HG02759 (cell line): Measurements from ENCODE around the gene TMEM252.
A peak's percentile ranks its signal among the peaks of the same experiment; 100 is the strongest.

Source experiments
- ATAC-seq: cut with Tn5 transposase; IDR thresholded peaks from one replicate; pipeline ENCODE4 v1.9.1; 2021; ENCODE audit warnings: mild to moderate bottlenecking, moderate library complexity; ENCODE audit not compliant: unreplicated experiment

Gene TMEM252

DNA sequence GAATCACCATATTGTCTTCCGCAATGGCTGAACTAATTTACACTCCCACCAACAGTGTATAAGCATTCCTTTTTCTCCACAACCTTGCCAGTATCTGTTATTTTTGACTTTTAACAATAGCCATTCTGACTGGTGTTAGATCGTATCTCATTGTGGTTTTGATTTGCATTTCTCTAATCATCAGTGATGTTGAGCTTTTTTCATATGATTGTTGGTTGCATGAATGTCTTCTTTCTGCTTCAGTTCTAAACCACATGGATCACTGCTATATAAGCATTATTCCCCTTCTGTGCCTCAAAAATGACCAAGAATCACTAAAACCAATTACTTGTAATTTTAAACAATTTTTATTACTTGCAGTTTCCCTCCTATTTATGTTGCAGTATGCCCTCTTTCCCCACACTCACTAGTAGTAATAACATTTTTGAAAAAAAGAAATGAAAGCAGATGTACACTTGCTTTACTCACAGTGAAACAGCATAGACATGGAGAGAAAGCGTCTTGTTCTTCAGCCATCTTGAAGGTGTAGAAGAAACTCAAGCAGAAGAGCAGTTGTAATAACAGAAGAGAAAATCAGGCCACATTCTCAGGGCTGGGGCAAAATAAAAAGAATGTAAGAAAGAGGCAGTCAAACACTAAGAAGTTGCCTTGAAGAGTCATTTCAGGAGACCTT lies 4.5 kb upstream of the TMEM252 start:
- no peak for ATAC-seq

DNA sequence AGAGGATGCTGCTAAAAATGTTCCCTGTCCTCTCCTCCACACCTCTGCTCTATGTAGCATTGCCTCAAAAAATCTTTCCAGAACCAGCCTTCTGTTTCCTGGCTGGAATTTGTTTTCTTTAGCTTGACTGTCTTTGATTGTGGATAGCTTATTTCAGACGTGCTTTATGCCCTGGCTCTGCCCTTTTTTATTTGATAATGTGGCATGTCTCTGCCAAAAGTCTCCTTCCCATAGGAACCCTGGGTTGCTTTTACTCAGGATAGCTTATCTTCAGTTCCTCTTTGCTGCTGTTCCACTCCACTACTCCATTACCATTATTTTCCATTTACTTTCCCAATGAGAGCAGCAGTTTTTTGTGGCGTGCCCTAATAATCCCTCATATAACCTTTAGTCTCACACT lies 885 bp upstream of the TMEM252 start:
- no peak for ATAC-seq

- no peak for ATAC-seq
These were observed 2.5 kb downstream of the TMEM252 start for GRCh38 chr9:68538200-68538599.

DNA sequence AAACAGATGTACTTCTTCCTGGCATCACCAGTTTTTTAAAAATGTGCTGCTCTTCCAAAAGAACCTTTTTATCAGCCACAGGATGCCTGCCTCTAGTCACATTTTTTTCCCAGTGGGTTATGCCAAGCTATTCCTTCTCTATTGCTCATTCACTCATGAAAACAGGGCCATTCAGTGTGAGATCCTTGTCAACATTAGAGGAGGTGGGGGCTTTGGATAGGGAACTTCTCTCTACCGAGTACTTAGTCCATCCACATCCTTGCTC lies 3.1 kb downstream of the TMEM252 start:
- ATAC-seq: no peak

- ATAC-seq: no peak
These were observed 3.6 kb downstream of the TMEM252 start for GRCh38 chr9:68536876-68537615.

GRCh38 chr9:68533678-68534077 lies 7.0 kb downstream of the TMEM252 start:
- no peak for ATAC-seq

GRCh38 chr9:68532131-68532530 lies 8.6 kb downstream of the TMEM252 start:
- ATAC-seq: no peak

- no peak for ATAC-seq
These were observed 10.1 kb downstream of the TMEM252 start for GRCh38 chr9:68530618-68531017.

DNA sequence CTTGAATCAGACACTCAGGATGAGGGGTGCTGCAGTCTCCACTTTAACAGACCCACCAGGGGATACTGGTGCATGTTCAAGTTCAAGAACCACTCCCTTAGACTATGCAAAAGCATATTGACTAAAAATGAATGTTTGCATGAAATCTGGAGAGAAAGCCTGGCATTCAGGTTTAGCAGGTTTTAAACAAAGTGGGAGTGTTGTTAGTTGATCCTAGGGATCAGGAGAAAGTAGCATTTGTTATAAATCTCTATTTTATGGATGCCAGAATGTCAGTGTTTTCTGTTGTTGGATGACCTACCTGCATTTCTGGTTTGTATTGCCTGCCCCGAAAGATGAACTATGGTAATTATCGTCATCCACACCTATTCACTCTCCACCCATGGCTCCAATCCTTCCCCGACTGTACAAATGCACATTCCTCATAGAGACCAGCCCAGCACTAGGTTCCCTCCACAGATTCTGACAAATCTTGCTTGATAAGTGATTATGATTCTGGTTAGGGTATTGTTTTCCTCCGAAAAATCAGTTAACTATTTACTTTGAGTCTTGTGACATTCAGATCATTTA lies 17.2 kb downstream of the TMEM252 start:
- ATAC-seq: no peak

DNA sequence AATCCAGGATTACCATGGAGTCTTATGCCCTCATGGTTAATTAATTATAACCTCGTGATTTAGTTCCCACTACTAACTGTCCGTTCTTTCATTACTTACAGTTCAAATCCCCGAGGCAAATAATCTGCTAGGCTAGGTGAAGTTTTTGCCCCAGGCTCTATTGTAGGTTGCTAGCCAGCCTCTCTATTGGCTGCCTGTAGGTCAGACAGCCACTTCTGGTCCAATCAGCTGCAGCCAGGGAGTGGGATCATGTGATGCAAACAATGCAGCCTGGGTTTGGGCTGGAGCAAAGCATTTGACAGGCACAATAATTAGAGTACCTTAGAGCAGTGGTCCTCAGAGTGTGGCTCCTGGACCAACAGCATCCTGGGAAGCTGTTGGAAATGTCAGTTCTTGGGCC lies 17.7 kb downstream of the TMEM252 start:
- ATAC-seq: no peak

DNA sequence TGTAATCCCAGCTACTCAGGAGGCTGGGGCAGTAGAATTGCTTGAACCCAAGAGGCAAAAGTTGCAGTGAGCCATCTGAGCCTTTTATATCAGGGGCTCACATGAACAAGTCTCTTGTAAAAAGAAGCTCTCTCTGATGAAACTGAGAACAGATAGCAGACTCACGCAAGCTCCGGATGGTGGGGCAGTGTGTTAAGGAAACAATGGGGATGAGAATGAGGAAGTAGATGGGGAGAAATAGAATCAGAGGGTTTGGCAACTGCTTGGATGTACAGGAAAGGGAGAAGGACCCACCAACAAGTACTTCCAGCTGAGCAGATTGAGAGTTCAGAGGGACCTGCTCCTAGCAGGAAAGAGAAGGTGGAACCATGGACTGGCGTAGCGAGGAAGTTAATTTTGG lies 18.6 kb downstream of the TMEM252 start:
- no peak for ATAC-seq

DNA sequence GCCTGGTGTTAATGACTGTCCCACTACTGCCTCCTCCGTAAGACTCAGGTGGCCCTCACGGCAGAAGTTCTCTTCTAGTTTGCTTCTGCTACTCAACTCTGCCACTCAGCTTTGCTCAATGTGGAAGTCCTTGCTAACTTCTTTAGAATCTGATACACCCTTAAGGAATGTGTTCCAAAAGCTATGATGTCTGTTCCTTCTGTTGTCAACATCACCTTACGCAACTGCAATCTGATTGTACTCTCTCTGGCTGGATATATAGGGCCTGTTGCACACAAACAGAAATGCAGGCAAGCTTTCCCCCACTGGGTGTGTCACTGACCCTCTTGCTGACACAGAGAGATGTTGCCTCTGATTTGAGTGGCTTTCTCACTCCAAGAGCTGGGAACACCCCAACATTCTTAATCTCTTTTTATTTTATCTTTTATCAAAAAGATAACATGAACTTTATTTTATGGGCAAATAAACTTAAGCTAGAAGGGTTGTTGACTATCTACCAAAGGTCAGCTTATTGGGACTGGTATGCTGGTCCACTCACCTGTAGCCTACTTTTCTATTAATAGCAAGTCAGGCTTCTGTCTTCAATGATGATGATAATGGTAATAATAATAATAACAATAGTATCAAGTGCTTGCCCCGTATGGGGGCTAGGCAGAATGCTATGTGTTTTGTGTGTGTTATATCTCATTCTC lies 25.2 kb downstream of the TMEM252 start:
- no peak for ATAC-seq

GRCh38 chr9:68513981-68514380 lies 26.7 kb downstream of the TMEM252 start:
- no peak for ATAC-seq

DNA sequence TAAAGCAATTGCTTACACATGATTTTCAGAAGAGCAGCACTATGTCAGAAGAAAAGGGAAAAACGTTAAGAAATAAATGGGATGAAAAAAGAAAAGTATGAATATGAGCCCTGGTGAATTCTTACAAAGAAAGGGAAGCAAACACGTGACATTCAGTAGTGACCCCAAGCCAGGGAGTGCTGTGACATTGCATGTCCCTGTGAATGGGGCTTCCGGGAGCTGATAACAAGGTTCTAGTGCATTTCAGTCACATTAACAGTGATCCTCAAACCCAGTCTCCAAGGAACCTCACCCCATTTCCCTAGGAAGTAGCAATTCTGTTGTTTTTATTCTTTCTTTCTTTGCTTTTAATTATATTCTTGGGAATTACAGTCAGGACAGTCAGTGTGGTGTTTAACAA lies 27.3 kb downstream of the TMEM252 start:
- no peak for ATAC-seq

GRCh38 chr9:68509689-68510088 lies 31.0 kb downstream of the TMEM252 start:
- no peak for ATAC-seq

DNA sequence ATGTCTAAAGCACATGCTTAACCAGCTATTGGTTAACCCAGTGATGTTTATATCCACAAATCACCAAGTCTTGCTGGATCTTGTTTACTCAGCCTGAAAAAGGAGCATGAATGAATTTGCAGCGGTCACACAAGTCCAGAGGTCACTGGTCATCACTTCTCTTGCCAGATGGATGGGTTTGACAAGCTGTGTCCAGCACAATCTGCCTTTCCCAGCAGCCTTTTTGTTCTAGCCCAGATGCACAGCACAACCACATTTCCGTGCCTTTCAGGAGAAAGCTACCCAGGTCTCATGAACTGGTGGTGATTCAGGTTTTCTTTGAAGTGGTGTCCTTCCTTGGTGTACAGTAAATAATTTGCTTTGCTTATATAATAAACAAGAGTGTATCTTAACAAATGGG lies 32.1 kb downstream of the TMEM252 start:
- no peak for ATAC-seq

DNA sequence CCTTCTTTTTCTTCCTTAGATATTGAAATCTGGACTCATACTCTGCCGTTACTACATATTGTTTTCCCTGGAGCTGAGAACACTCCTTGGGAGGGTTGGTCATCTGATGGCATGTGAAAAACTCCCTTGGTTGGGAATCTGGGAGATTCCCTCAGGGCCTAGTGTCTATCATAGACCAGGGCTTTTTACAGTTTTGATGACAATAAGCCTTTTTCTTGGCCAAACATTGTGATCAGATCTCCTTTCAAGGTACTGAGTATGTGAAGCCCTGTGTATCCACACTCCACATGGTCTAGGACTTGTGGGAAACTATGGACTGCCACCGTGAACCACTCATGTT lies 32.9 kb downstream of the TMEM252 start:
- ATAC-seq: no peak

DNA sequence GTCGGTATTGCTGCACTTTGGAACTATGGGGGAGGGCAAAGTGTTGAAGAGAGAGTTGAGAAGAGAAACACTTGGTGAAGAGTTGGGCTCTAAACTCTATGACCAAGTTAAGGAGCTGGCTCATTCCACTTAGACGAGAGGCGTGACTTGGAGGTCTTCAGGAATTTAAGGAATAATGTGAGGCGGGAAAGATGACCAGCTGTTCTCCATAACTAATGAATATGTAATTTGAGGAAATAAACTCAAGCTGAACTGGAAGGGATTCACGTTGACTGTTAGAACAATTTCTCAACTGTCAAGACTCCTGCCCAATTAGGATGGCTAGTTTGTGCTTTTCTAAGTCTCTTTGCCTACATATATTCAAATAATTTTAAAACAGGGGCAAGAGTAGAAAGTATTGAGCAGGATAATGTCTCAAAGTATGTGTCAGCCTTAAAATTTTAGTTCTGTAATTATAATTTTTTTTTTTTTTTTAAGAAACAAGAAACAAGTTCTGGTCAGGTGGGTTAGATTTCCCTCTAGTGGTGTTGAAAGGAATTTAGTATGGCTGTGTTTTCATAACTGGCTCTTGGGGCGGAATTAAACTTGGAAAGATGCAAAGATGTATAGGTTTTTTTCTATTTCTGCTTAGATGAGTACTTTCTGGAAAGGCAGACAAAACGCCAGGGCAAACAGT lies 33.4 kb downstream of the TMEM252 start:
- no peak for ATAC-seq

- no peak for ATAC-seq
These were observed 34.1 kb downstream of the TMEM252 start for GRCh38 chr9:68506551-68506950.

DNA sequence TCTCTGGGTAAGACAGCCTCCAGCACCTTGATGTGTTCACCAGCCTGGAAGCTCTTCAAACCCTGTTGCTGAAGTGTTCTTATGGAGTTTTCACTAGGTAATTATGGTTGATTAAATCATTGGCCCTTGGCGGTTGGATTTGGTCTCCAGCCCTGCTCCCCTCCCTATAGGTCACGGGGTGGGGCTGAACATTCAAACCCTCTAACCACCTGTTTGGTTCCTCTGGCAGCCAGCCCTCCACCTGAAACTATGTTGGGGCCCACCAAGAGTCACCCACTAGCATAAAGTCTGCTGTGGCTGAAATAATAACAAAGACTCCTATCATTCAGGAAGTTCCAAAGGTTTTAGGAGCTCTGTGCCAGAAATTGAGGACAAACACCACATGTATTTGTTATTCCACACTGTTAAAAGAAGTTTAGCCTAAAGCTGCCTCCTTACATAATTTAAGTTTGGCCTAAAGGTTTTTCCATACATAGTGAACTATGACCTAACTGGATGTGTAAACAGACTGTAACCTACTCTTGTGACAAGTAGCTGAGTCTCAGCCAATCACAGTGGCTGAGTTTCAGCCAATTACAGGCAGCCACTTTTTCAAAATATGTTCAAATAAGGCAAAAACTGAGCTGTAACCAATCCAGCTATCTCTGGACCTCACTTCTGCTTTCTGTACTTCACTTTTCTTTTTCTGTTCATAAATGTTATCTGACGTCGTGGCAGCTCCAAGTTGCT lies 34.8 kb downstream of the TMEM252 start:
- peak; percentile 39 for ATAC-seq

- no peak for ATAC-seq
These were observed 38.4 kb downstream of the TMEM252 start for GRCh38 chr9:68502279-68502678.
